ENCODE results near the gene PDLIM5. TPM values are rescaled to one million over a fixed set of nuclear protein-coding genes. Genes with fewer than 3 reads are reported as not detected.

The PDLIM5 gene
- total RNA-seq, 1 experiment from 2014 or later: 44.7 TPM

DNA sequence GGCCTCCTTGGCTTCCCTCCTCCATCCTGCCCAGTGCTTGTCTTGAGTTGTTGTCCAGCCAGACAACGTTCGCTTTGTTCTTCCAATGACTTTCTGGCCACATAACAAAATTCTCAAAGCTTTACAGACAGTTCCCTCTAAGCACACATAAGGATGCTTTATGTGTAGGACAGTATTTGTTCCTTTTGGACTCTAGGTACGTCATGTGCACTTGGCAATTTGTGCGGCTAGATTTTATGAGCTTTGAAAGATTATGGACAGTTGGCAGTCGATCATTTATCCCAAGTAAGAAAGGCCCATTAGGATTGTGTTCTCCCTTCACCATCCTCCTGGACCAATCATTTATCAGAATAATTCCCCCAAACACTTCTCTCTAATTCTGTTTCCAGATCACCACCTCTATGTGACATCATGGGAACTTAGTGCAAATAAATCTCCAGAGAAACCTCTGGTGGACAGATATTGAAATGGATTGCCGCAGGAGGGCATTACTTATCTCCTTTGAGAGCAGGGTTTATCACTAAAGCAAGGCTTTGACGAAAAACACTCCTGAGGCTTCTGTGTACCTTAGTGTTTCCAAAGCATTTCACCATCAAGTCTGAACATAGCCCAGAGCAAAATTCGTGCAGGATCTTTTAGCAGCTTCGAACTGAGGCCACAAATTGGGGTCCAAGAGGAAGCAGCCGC is 228.6 kb downstream of the PDLIM5 start:
- Histone ChIP-seq H3K27ac (ENCODE audit: low read length) (no peak overlapping the region), H3K9me3 (ENCODE audit: control insufficient read depth, insufficient read depth, low read depth, low read length) (no peaks in the 10 kb centered on the region), H3K4me3 (ENCODE audit: low read depth in 2 of 2, low read length in 2 of 2) (no peak overlapping the region), H3K27me3 (ENCODE audit: control insufficient read depth, insufficient read depth, low read length) (no peaks in the 10 kb centered on the region), H3K36me3 (ENCODE audit: control insufficient read depth, insufficient read depth, low read length) (no peaks in the 10 kb centered on the region), H3K4me1 (ENCODE audit: control insufficient read depth, insufficient read depth, low read length) (no peaks in the 10 kb centered on the region)
- TF ChIP-seq, protein P1, sequence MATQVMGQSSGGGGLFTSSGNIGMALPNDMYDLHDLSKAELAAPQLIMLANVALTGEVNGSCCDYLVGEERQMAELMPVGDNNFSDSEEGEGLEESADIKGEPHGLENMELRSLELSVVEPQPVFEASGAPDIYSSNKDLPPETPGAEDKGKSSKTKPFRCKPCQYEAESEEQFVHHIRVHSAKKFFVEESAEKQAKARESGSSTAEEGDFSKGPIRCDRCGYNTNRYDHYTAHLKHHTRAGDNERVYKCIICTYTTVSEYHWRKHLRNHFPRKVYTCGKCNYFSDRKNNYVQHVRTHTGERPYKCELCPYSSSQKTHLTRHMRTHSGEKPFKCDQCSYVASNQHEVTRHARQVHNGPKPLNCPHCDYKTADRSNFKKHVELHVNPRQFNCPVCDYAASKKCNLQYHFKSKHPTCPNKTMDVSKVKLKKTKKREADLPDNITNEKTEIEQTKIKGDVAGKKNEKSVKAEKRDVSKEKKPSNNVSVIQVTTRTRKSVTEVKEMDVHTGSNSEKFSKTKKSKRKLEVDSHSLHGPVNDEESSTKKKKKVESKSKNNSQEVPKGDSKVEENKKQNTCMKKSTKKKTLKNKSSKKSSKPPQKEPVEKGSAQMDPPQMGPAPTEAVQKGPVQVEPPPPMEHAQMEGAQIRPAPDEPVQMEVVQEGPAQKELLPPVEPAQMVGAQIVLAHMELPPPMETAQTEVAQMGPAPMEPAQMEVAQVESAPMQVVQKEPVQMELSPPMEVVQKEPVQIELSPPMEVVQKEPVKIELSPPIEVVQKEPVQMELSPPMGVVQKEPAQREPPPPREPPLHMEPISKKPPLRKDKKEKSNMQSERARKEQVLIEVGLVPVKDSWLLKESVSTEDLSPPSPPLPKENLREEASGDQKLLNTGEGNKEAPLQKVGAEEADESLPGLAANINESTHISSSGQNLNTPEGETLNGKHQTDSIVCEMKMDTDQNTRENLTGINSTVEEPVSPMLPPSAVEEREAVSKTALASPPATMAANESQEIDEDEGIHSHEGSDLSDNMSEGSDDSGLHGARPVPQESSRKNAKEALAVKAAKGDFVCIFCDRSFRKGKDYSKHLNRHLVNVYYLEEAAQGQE (IDR thresholded peaks at IDR 0.05; ENCODE audit: insufficient read depth in 1 of 2, low read depth in 2 of 2, low read length in 1 of 2): no peak
- TF ChIP-seq TCF7L2 (IDR thresholded peaks at IDR 0.05; ENCODE audit: low read depth, low read length) (no peak), POLR2AphosphoS5 (IDR thresholded peaks at IDR 0.05; ENCODE audit: low read depth, low read length) (no peak), SIN3A (IDR thresholded peaks at IDR 0.05; ENCODE audit: borderline replicate concordance, insufficient read depth, low read depth, low read length) (no peak)
- TF ChIP-seq, protein P2, sequence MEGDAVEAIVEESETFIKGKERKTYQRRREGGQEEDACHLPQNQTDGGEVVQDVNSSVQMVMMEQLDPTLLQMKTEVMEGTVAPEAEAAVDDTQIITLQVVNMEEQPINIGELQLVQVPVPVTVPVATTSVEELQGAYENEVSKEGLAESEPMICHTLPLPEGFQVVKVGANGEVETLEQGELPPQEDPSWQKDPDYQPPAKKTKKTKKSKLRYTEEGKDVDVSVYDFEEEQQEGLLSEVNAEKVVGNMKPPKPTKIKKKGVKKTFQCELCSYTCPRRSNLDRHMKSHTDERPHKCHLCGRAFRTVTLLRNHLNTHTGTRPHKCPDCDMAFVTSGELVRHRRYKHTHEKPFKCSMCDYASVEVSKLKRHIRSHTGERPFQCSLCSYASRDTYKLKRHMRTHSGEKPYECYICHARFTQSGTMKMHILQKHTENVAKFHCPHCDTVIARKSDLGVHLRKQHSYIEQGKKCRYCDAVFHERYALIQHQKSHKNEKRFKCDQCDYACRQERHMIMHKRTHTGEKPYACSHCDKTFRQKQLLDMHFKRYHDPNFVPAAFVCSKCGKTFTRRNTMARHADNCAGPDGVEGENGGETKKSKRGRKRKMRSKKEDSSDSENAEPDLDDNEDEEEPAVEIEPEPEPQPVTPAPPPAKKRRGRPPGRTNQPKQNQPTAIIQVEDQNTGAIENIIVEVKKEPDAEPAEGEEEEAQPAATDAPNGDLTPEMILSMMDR (IDR thresholded peaks at IDR 0.05): no peak
- no TSS peak for BruUV-seq (replicated peaks)
- ChIA-PET POLR2A (no interaction called here), CTCF (no interaction called here)
- intact Hi-C loops (cut with micrococcal nuclease; ENCODE audit: unreplicated experiment) (no loop called here), in situ Hi-C loops (cut with HindIII; ENCODE audit: low pct_unique_long_range_greater_than_20kb, low sequenced_read_pairs) (no loop called here)
- ATAC-seq (no peak), DNase-seq (ENCODE audit: low read depth, low spot score) (no peak)

DNA sequence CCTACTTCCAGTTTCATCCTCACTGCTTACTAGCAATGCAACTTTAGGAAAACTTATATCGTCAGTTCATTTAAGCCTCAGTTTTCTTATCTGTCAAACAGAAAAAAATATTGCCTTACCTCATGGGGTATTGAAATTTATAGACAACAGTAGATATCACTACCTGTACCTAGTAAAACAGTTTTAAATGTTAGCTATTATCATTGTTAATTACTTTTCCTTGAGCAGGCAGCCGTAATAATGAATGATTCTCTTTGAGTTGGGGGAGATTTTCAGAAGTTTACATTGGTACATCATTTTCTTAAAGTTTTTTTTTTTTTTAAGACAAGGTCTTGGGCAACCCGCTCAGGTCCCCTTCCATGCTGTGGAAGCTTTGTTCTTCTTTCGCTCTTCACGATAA is 234.3 kb downstream of the PDLIM5 start:
- Histone ChIP-seq H3K27ac (ENCODE audit: low read length) (no peak overlapping the region), H3K4me3 (ENCODE audit: low read depth in 2 of 2, low read length in 2 of 2) (no peak overlapping the region), H3K9me3 (ENCODE audit: control insufficient read depth, insufficient read depth, low read depth, low read length) (no peaks in the 10 kb centered on the region), H3K27me3 (ENCODE audit: control insufficient read depth, insufficient read depth, low read length) (no peaks in the 10 kb centered on the region), H3K36me3 (ENCODE audit: control insufficient read depth, insufficient read depth, low read length) (no peaks in the 10 kb centered on the region), H3K4me1 (ENCODE audit: control insufficient read depth, insufficient read depth, low read length) (no peaks in the 10 kb centered on the region)
- DNase-seq (ENCODE audit: low read depth, low spot score) (no peak), ATAC-seq (no peak)
- ChIA-PET POLR2A (no interaction called here), CTCF (no interaction called here)
- in situ Hi-C loops (cut with HindIII; ENCODE audit: low pct_unique_long_range_greater_than_20kb, low sequenced_read_pairs) (no loop called here), intact Hi-C loops (cut with micrococcal nuclease; ENCODE audit: unreplicated experiment) (no loop called here)
- BruUV-seq (replicated peaks): no TSS peak
- no peak for TF ChIP-seq SIN3A (IDR thresholded peaks at IDR 0.05; ENCODE audit: borderline replicate concordance, insufficient read depth, low read depth, low read length)
- TF ChIP-seq TCF7L2 (IDR thresholded peaks at IDR 0.05; ENCODE audit: low read depth, low read length): no peak
- no peak for TF ChIP-seq POLR2AphosphoS5 (IDR thresholded peaks at IDR 0.05; ENCODE audit: low read depth, low read length)
- TF ChIP-seq, protein P2 (IDR thresholded peaks at IDR 0.05): no peak
- TF ChIP-seq, protein P1 (IDR thresholded peaks at IDR 0.05; ENCODE audit: insufficient read depth in 1 of 2, low read depth in 2 of 2, low read length in 1 of 2): no peak
